ENCODE data around the gene BBS9. TPM values are rescaled to one million over a fixed set of nuclear protein-coding genes. Genes with fewer than 3 reads are reported as not detected.

BBS9 gene
- total RNA-seq, 4 donors from 2014 or later: 8.6 to 22.5 (median 15.8) TPM

DNA sequence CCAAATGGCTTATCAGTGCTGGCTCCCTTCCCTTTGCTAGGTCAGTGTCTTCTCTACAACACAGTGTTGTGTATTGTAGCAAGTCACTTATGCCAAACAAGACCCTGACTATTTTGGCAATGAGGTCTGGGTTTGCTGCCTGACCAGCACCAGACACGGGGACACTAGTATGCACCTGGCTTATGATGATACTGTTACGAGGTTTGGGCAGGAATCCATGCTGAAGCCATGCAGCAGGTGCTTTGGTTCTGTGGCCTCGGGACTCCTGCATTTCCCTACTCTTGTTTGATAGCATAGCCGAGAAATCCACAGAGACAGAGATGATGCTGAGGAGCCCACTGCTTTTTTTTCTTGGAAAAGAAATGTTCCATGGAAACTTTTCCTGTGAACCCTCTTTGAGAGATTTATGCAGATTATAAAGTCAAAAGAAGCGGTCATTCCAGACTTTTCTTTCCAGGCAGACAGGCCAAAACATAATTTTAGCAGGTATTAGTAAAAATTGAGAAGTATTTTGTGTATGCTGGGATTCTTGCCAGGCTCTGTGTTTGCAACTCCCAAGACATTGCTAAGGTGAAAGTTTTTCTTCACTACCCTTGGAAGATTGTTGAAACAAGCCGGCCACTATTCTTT lies 291.1 kb downstream of the BBS9 start:
- TF ChIP-seq CTCF (IDR thresholded peaks at IDR 0.05): no peak
- TF ChIP-seq POLR2A (IDR thresholded peaks at IDR 0.05): no peak
- no peak for TF ChIP-seq EP300 (IDR thresholded peaks at IDR 0.05; ENCODE audit: low read depth)
- TF ChIP-seq POLR2AphosphoS5 (IDR thresholded peaks at IDR 0.05): no peak
- Histone ChIP-seq H3K36me3 (no peaks in the 10 kb centered on the region), H3K4me3 (no peak overlapping the region), H3K9me3 (no peaks in the 10 kb centered on the region), H3K27me3 (no peaks in the 10 kb centered on the region), H3K27ac (no peak overlapping the region), H3K4me1 (no peaks in the 10 kb centered on the region)
- in situ Hi-C loops (cut with MboI; ENCODE audit: low pct_ligation_motif_present in 1 of 4, low pct_unique_long_range_greater_than_20kb in 1 of 4, low sequenced_read_pairs in 3 of 4) (no loop called here), intact Hi-C loops (cut with DNase I; ENCODE audit: low total_unique reads) (no loop called here)
- 50 to 78% methylated on average over 4 to 6 of the region's 6 CpGs for WGBS, 2 donors (ENCODE audit: low coverage in 1 of 2)
- DNase-seq: no peak

DNA sequence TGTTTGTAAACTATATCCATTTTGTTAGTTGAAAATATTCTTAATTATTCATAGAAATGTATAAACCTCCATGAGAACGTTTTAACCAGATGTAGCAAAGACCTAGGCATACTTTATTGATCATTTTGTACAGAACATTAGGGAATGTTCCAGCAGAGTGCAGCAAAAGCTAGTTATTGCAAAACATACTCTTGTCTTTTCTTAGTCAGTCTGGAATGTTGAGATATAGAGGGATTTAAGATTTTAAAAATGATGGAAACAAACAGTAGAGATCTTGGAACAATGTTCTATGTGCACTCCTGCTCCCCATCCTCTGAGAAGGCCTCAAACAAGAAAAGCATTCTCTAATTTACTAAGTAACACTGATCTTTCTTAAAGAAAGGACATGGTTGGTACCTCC lies 292.1 kb downstream of the BBS9 start:
- no peaks in the 10 kb centered on the region for H3K9me3 ChIP-seq
- TF ChIP-seq POLR2AphosphoS5 (IDR thresholded peaks at IDR 0.05): no peak
- H3K27ac ChIP-seq: no peak overlapping the region
- WGBS, 2 donors (ENCODE audit: low coverage in 1 of 2): 47 to 50% methylated on average over 1 of the region's 1 CpG
- H3K4me3 ChIP-seq: no peak overlapping the region
- no peaks in the 10 kb centered on the region for H3K4me1 ChIP-seq
- in situ Hi-C loops (cut with MboI; ENCODE audit: low pct_ligation_motif_present in 1 of 4, low pct_unique_long_range_greater_than_20kb in 1 of 4, low sequenced_read_pairs in 3 of 4): no loop called here
- no peaks in the 10 kb centered on the region for H3K27me3 ChIP-seq
- DNase-seq: no peak
- intact Hi-C loops (cut with DNase I; ENCODE audit: low total_unique reads): no loop called here
- no peaks in the 10 kb centered on the region for H3K36me3 ChIP-seq

DNA sequence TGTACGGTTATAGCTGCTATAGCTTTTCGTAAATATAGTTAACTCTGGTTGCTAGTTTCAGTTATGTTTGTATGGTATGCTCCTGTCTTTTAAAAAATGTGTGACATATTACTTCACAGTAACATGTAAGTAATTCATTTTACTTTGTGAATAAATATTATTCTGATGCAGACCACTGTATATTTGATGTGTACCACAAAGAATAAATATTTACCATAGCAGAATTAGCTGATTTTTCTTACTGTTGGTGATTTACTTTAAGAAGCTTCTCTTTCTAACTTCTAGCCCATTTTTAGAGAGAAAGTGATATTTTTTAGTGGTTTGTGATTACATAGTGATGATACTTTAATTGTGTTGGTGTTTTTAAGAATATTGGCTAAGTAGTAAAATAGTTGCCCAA lies 292.8 kb downstream of the BBS9 start:
- Histone ChIP-seq H3K36me3 (no peaks in the 10 kb centered on the region), H3K4me1 (no peaks in the 10 kb centered on the region), H3K27ac (no peak overlapping the region), H3K4me3 (no peak overlapping the region), H3K9me3 (no peaks in the 10 kb centered on the region), H3K27me3 (no peaks in the 10 kb centered on the region)
- DNase-seq: no peak
- 77 to 89% methylated on average over 2 of the region's 2 CpGs for WGBS, 2 donors (ENCODE audit: low coverage in 1 of 2)
- TF ChIP-seq EP300 (IDR thresholded peaks at IDR 0.05; ENCODE audit: low read depth) (no peak), CTCF (IDR thresholded peaks at IDR 0.05) (no peak), POLR2AphosphoS5 (IDR thresholded peaks at IDR 0.05) (no peak), POLR2A (IDR thresholded peaks at IDR 0.05) (no peak)
- in situ Hi-C loops (cut with MboI; ENCODE audit: low pct_ligation_motif_present in 1 of 4, low pct_unique_long_range_greater_than_20kb in 1 of 4, low sequenced_read_pairs in 3 of 4): no loop called here
- intact Hi-C loops (cut with DNase I; ENCODE audit: low total_unique reads): no loop called here

- no peak for DNase-seq
- intact Hi-C loops (cut with DNase I; ENCODE audit: low total_unique reads): no loop called here
- in situ Hi-C loops (cut with MboI; ENCODE audit: low pct_ligation_motif_present in 1 of 4, low pct_unique_long_range_greater_than_20kb in 1 of 4, low sequenced_read_pairs in 3 of 4): no loop called here
- WGBS, 2 donors (ENCODE audit: low coverage in 1 of 2): 88 to 94% methylated on average over 6 to 8 of the region's 8 CpGs
- H3K27me3 ChIP-seq: no peaks in the 10 kb centered on the region
- no peak for TF ChIP-seq EP300 (IDR thresholded peaks at IDR 0.05; ENCODE audit: low read depth)
- no peak for TF ChIP-seq CTCF (IDR thresholded peaks at IDR 0.05)
- no peak for TF ChIP-seq POLR2A (IDR thresholded peaks at IDR 0.05)
- no peak for TF ChIP-seq POLR2AphosphoS5 (IDR thresholded peaks at IDR 0.05)
- no peaks in the 10 kb centered on the region for H3K36me3 ChIP-seq
- no peaks in the 10 kb centered on the region for H3K9me3 ChIP-seq
- H3K27ac ChIP-seq: no peak overlapping the region
- H3K4me3 ChIP-seq: no peak overlapping the region
- no peaks in the 10 kb centered on the region for H3K4me1 ChIP-seq
Observed at GRCh38 chr7:33422825-33423645, 293.7 kb downstream of the BBS9 start.
